ENCODE measurements around the gene RAB18. TPM values are rescaled to one million over a fixed set of nuclear protein-coding genes. Genes with fewer than 3 reads are reported as not detected.

Gene RAB18
- total and polyA plus RNA-seq, 9 of the 15 experiments (the other 6 are each of a cell fraction or from before 2014, with no cell fraction given) = 10.5 to 46.3 (median 32.5) TPM

DNA sequence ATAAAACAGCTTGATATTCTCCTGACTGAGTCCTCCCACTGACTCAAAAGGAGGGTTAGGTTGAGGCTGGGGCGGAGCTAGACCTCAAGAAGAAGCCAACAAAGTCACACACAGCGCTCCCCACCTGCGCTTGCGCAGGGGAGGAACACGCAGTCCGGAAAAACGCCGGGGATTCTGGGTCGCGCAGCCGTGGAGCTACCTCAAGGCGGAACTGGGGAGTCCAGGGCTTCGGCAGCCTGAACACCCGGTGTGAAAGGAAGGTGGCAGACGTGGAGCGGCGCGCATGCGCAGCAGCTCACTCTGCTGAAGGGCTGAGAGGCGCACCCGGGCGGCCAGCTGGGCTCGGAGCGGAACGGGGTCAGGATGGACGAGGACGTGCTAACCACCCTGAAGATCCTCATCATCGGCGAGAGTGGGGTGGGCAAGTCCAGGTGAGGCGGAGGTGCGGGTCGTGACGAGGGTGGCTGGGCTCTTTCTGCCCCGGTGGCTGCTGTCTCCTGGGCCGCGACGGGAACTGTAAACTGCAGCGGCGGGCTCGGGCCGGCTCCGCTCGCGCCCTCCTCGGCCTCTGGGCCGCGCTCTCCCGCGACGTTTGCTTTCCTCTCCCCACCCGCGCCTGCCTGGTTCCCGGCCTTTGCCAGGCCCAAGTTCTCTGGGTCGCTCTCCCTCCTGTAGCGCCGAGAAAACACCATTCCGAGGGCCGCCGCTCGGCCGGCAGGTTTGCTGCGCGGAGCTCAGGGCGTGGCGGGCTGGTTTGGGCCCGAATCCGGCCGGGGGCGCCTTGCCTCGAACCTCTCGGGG, at the start of gene RAB18 (continued):
- TF ChIP-seq, protein P1, sequence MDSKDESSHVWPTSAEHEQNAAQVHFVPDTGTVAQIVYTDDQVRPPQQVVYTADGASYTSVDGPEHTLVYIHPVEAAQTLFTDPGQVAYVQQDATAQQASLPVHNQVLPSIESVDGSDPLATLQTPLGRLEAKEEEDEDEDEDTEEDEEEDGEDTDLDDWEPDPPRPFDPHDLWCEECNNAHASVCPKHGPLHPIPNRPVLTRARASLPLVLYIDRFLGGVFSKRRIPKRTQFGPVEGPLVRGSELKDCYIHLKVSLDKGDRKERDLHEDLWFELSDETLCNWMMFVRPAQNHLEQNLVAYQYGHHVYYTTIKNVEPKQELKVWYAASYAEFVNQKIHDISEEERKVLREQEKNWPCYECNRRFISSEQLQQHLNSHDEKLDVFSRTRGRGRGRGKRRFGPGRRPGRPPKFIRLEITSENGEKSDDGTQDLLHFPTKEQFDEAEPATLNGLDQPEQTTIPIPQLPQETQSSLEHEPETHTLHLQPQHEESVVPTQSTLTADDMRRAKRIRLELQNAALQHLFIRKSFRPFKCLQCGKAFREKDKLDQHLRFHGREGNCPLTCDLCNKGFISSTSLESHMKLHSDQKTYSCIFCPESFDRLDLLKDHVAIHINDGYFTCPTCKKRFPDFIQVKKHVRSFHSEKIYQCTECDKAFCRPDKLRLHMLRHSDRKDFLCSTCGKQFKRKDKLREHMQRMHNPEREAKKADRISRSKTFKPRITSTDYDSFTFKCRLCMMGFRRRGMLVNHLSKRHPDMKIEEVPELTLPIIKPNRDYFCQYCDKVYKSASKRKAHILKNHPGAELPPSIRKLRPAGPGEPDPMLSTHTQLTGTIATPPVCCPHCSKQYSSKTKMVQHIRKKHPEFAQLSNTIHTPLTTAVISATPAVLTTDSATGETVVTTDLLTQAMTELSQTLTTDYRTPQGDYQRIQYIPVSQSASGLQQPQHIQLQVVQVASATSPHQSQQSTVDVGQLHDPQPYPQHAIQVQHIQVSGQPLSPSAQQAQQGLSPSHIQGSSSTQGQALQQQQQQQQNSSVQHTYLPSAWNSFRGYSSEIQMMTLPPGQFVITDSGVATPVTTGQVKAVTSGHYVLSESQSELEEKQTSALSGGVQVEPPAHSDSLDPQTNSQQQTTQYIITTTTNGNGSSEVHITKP (IDR thresholded peaks at IDR 0.05; ENCODE audit: partially characterized antibody) = no peak
- TF ChIP-seq, protein P2, sequence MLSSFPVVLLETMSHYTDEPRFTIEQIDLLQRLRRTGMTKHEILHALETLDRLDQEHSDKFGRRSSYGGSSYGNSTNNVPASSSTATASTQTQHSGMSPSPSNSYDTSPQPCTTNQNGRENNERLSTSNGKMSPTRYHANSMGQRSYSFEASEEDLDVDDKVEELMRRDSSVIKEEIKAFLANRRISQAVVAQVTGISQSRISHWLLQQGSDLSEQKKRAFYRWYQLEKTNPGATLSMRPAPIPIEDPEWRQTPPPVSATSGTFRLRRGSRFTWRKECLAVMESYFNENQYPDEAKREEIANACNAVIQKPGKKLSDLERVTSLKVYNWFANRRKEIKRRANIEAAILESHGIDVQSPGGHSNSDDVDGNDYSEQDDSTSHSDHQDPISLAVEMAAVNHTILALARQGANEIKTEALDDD (IDR thresholded peaks at IDR 0.05) = peak; percentile 75; the same call in 1 of the 2 replicates
- TF ChIP-seq GABPB2 (CRISPR knock-in tag; conservative IDR thresholded peaks at IDR 0.05) (no peak), MEF2A (IDR thresholded peaks at IDR 0.05; ENCODE audit: control insufficient read depth, low read depth, low read length) (no peak), ZNF140 (CRISPR knock-in tag; IDR thresholded peaks at IDR 0.05) (no peak), ZNF586 (CRISPR knock-in tag; conservative IDR thresholded peaks at IDR 0.05) (no peak), SOX6 (IDR thresholded peaks at IDR 0.05) (peak; percentile 72), NFYB (IDR thresholded peaks at IDR 0.05; ENCODE audit: extremely low read depth, insufficient read length) (no peak), SP2 (IDR thresholded peaks at IDR 0.05; ENCODE audit: extremely low read depth, low read depth, low read length, poor library complexity, severe bottlenecking) (no peak), CHCHD3 (CRISPR knock-in tag; IDR thresholded peaks at IDR 0.05) (no peak), ZNF143 (CRISPR knock-in tag; IDR thresholded peaks at IDR 0.05) (peak; percentile 82), HLTF (IDR thresholded peaks at IDR 0.05) (0 out of 2 replicates have a peak, but pooled peaks have one; percentile 81), ZNF77 (CRISPR knock-in tag; IDR thresholded peaks at IDR 0.05) (no peak), FUS (optimal IDR thresholded peaks at IDR 0.05; ENCODE audit: low read depth, low read length) (no peak), CHD4 (IDR thresholded peaks at IDR 0.05; ENCODE audit: insufficient read depth, insufficient replicate concordance, low read depth, low read length, poor library complexity, severe bottlenecking) (no peak)
- TF ChIP-seq, protein P3, sequence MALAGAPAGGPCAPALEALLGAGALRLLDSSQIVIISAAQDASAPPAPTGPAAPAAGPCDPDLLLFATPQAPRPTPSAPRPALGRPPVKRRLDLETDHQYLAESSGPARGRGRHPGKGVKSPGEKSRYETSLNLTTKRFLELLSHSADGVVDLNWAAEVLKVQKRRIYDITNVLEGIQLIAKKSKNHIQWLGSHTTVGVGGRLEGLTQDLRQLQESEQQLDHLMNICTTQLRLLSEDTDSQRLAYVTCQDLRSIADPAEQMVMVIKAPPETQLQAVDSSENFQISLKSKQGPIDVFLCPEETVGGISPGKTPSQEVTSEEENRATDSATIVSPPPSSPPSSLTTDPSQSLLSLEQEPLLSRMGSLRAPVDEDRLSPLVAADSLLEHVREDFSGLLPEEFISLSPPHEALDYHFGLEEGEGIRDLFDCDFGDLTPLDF (CRISPR knock-in tag; IDR thresholded peaks at IDR 0.05) = no peak
- TF ChIP-seq, protein P4, sequence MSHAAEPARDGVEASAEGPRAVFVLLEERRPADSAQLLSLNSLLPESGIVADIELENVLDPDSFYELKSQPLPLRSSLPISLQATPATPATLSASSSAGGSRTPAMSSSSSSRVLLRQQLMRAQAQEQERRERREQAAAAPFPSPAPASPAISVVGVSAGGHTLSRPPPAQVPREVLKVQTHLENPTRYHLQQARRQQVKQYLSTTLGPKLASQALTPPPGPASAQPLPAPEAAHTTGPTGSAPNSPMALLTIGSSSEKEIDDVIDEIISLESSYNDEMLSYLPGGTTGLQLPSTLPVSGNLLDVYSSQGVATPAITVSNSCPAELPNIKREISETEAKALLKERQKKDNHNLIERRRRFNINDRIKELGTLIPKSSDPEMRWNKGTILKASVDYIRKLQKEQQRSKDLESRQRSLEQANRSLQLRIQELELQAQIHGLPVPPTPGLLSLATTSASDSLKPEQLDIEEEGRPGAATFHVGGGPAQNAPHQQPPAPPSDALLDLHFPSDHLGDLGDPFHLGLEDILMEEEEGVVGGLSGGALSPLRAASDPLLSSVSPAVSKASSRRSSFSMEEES (CRISPR knock-in tag; IDR thresholded peaks at IDR 0.05) = no peak

All from K562 (cell line).